H9 (cell line): ENCODE data around the gene RAI1. TPM values are rescaled to one million over a fixed set of nuclear protein-coding genes. Genes with fewer than 3 reads are reported as not detected.

ENCODE experiments used
- DNase-seq: peaks from one replicate; pipeline ENCODE4 v3.0.0-alpha.2; 2017
- H2AFZ ChIP-seq: one replicate; pipeline ENCODE4 v1.6.1; 2013; ENCODE audit warnings: mild to moderate bottlenecking, low read length, control low read depth, moderate library complexity
- H2AK5ac ChIP-seq: 2 replicates; pipeline ENCODE4 v1.6.1; 2013; ENCODE audit warnings: low read length, control low read depth, mixed read lengths; ENCODE audit not compliant: insufficient read length
- H2BK120ac ChIP-seq: one replicate; pipeline ENCODE4 v1.6.1; 2013; ENCODE audit warnings: low read depth, mild to moderate bottlenecking, low read length, control low read depth, inconsistent platforms; ENCODE audit not compliant: poor library complexity, severe bottlenecking
- H2BK12ac ChIP-seq: 2 replicates; pipeline ENCODE4 v1.6.1; 2013; ENCODE audit warnings: low read length, control low read depth, mixed read lengths, low read depth; ENCODE audit not compliant: insufficient read length
- H2BK15ac ChIP-seq: 2 replicates; pipeline ENCODE4 v1.6.1; 2013; ENCODE audit warnings: low read depth, low read length, control low read depth
- H2BK20ac ChIP-seq: one replicate; pipeline ENCODE4 v1.6.1; 2013; ENCODE audit warnings: low read depth, mild to moderate bottlenecking, low read length, control low read depth, inconsistent platforms; ENCODE audit not compliant: poor library complexity, severe bottlenecking
- H2BK5ac ChIP-seq: 2 replicates; pipeline ENCODE4 v1.6.1; 2013; ENCODE audit warnings: low read length, control low read depth, mixed read lengths; ENCODE audit not compliant: insufficient read length
- H3K14ac ChIP-seq: 2 replicates; pipeline ENCODE4 v1.6.1; 2013; ENCODE audit warnings: low read length, control low read depth; ENCODE audit not compliant: insufficient read depth
- H3K18ac ChIP-seq: 2 replicates; pipeline ENCODE4 v1.6.1; 2013; ENCODE audit warnings: low read depth, mild to moderate bottlenecking, mixed read lengths, low read length, control low read depth; ENCODE audit not compliant: insufficient read length
- H3K23ac ChIP-seq: 2 replicates; pipeline ENCODE4 v1.6.1; 2013; ENCODE audit warnings: low read length, control low read depth, mixed read lengths, low read depth; ENCODE audit not compliant: insufficient read length
- H3K23me2 ChIP-seq: 2 replicates; pipeline ENCODE4 v1.6.1; 2013; ENCODE audit warnings: low read depth, mild to moderate bottlenecking, mixed read lengths, low read length, control low read depth; ENCODE audit not compliant: insufficient read length, poor library complexity, severe bottlenecking
- H3K27ac ChIP-seq: 2 replicates; pipeline ENCODE4 v1.5.1; 2013; ENCODE audit warnings: low read length, control low read depth, mixed read lengths, low read depth; ENCODE audit not compliant: insufficient read length
- H3K27me3 ChIP-seq: 2 replicates; pipeline ENCODE4 v1.6.1; 2013; ENCODE audit warnings: low read length, control low read depth, inconsistent platforms; ENCODE audit not compliant: insufficient read depth
- H3K4ac ChIP-seq: 2 replicates; pipeline ENCODE4 v1.6.1; 2013; ENCODE audit warnings: low read depth, mild to moderate bottlenecking, control low read depth, inconsistent platforms, low read length, moderate library complexity
- H3K4me1 ChIP-seq: 2 replicates; pipeline ENCODE4 v1.6.1; 2013; ENCODE audit warnings: low read length, control low read depth, inconsistent platforms; ENCODE audit not compliant: insufficient read depth
- H3K4me2 ChIP-seq: 2 replicates; pipeline ENCODE4 v1.6.1; 2013; ENCODE audit warnings: low read length, control low read depth, mixed read lengths; ENCODE audit not compliant: insufficient read length, insufficient read depth
- H3K56ac ChIP-seq: 2 replicates; pipeline ENCODE4 v1.6.1; 2013; ENCODE audit warnings: low read depth, mild to moderate bottlenecking, mixed read lengths, low read length, control low read depth; ENCODE audit not compliant: insufficient read length
- H3K79me1 ChIP-seq: 2 replicates; pipeline ENCODE4 v1.6.1; 2013; ENCODE audit warnings: low read depth, mild to moderate bottlenecking, moderate library complexity, low read length, control low read depth, inconsistent platforms; ENCODE audit not compliant: insufficient read depth, poor library complexity, severe bottlenecking
- H3K79me2 ChIP-seq: 2 replicates; pipeline ENCODE4 v1.6.1; 2013; ENCODE audit warnings: low read length, control low read depth, inconsistent platforms; ENCODE audit not compliant: insufficient read depth
- H3K9ac ChIP-seq: 2 replicates; pipeline ENCODE4 v1.6.1; 2013; ENCODE audit warnings: low read length, control low read depth, mixed read lengths; ENCODE audit not compliant: insufficient read length; ENCODE audit errors: extremely low read depth
- H3K9me3 ChIP-seq: one replicate; pipeline ENCODE4 v1.6.1; 2013; ENCODE audit warnings: low read depth, low read length, inconsistent platforms; ENCODE audit not compliant: control insufficient read depth
- H3T11ph ChIP-seq: one replicate; pipeline ENCODE4 v1.6.1; 2013; ENCODE audit warnings: mild to moderate bottlenecking, low read length, control low read depth, inconsistent platforms
- H4K20me1 ChIP-seq: one replicate; pipeline ENCODE4 v1.6.1; 2013; ENCODE audit not compliant: control insufficient read depth, insufficient read length, insufficient read depth
- H4K5ac ChIP-seq: 2 replicates; pipeline ENCODE4 v1.6.1; 2013; ENCODE audit warnings: low read depth, mild to moderate bottlenecking, mixed read lengths, low read length, control low read depth; ENCODE audit not compliant: insufficient read length
- H4K8ac ChIP-seq: replicated peaks from 2 replicates; pipeline ENCODE4 v1.6.1; 2013; ENCODE audit warnings: low read length, control low read depth, mixed read lengths, low read depth; ENCODE audit not compliant: insufficient read length
- H4K91ac ChIP-seq: 2 replicates; pipeline ENCODE4 v1.6.1; 2013; ENCODE audit warnings: low read depth, mild to moderate bottlenecking, moderate library complexity, mixed read lengths, low read length, control low read depth; ENCODE audit not compliant: insufficient read length
- H3K27ac Mint-ChIP-seq, 3 experiments: 2 replicates in 2 of 3; 3 replicates in 1 of 3; pipeline ENCODE4 v1.8.0; 2020 to 2021; ENCODE audit warnings: mixed read lengths in 3 of 3, mild to moderate bottlenecking in 1 of 3, moderate library complexity in 1 of 3
- H3K27me3 Mint-ChIP-seq: 2 replicates; pipeline ENCODE4 v1.8.0; 2021; ENCODE audit warnings: low read depth, mild to moderate bottlenecking, moderate library complexity, mixed read lengths
- H3K36me3 Mint-ChIP-seq, 3 experiments: 2 replicates in 2 of 3; 3 replicates in 1 of 3; pipeline ENCODE4 v1.8.0; 2020 to 2021; ENCODE audit warnings: low read depth in 3 of 3, mixed read lengths in 3 of 3; ENCODE audit not compliant: insufficient read depth in 1 of 3
- H3K4me1 Mint-ChIP-seq, 2 experiments: 2 replicates each; pipeline ENCODE4 v1.8.0; 2020; ENCODE audit warnings: mixed read lengths in 2 of 2
- H3K4me3 Mint-ChIP-seq, 2 experiments: 2 replicates in 1 of 2; 3 replicates in 1 of 2; pipeline ENCODE4 v1.8.0; 2020 to 2021; ENCODE audit warnings: mild to moderate bottlenecking in 2 of 2, mixed read lengths in 2 of 2, moderate library complexity in 1 of 2
- H3K9me3 Mint-ChIP-seq, 2 experiments: 2 replicates in 1 of 2; 3 replicates in 1 of 2; pipeline ENCODE4 v1.8.0; 2020; ENCODE audit warnings: mild to moderate bottlenecking in 2 of 2, mixed read lengths in 2 of 2, moderate library complexity in 1 of 2
- WGBS: extraction: QIAGEN DNeasy Blood & Tissue Kit; methylation state at CpG from one replicate; pipeline ENCODE4 v1.1.7; 2013; ENCODE audit warnings: missing lambda C conversion rate, low lambda C conversion rate, mixed read lengths; ENCODE audit not compliant: insufficient read length; ENCODE audit errors: extremely low coverage; 5-methylcytosine and 5-hydroxymethylcytosine counted together
- total RNA-seq: library from RNA; stranded (reverse); gene quantifications from 2 replicates; pipeline ENCODE4 v1.2.1, GENCODE V29; 2021
- TF ChIP-seq, protein P1 (sequence below): fragments of 200-600 bp; sonication (generic); conservative IDR thresholded peaks from 3 replicates; pipeline ENCODE4 v1.8.0; 2021; ENCODE audit warnings: antibody characterized with exemption, mild to moderate bottlenecking

Gene RAI1
- total RNA-seq, 1 experiment from 2014 or later = 1.5 TPM

DNA sequence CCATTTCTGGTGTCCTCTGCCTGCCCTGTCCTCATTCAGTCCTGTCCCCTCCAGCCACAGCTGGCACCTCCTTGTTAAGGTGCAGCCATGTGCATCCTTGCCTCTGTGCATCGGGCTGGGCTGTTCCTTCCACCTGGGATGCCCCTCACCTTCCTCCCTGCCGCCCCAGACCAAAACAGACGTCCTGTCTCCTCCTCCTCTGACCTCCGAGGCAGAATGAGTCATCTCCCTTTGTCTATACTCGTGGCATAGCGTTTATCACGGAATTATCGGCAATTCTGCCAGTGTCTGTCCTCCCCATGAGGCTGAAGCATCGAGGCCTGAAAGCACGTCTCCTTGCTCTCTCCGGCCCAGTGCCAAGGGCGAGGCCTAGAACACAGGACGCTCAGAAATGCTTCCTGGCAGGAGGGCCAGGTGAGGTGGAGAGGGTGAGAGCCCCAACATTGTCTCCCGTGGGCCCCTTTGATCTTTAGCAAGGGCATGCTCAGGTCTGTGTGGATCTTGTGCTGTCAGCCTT is 4.6 kb downstream of the RAI1 start:
- no peak overlapping the region for H3K27ac ChIP-seq

More for the DNA sequence above, 4.6 kb downstream of the RAI1 start:
- TF ChIP-seq, protein P1, sequence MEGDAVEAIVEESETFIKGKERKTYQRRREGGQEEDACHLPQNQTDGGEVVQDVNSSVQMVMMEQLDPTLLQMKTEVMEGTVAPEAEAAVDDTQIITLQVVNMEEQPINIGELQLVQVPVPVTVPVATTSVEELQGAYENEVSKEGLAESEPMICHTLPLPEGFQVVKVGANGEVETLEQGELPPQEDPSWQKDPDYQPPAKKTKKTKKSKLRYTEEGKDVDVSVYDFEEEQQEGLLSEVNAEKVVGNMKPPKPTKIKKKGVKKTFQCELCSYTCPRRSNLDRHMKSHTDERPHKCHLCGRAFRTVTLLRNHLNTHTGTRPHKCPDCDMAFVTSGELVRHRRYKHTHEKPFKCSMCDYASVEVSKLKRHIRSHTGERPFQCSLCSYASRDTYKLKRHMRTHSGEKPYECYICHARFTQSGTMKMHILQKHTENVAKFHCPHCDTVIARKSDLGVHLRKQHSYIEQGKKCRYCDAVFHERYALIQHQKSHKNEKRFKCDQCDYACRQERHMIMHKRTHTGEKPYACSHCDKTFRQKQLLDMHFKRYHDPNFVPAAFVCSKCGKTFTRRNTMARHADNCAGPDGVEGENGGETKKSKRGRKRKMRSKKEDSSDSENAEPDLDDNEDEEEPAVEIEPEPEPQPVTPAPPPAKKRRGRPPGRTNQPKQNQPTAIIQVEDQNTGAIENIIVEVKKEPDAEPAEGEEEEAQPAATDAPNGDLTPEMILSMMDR = no peak
- peak overlapping the region; percentile 43 for H3K18ac ChIP-seq
- H3K56ac ChIP-seq = no peak overlapping the region
- no peak overlapping the region for H2BK15ac ChIP-seq
- Mint-ChIP-seq H3K9me3 (no peaks in the 10 kb centered on the region; a peak in 2 of 5 replicates), H3K27ac (no peak overlapping the region; a peak in 1 of 7 replicates), H3K4me1 (peaks cover 17 to 37% of the 10 kb centered on the region in 2 experiments), H3K4me3 (peak overlapping the region in 1 of 2 experiments; percentile 19; a peak in 1 of 5 replicates), H3K27me3 (peaks cover 93% of the 10 kb centered on the region), H3K36me3 (no peaks in the 10 kb centered on the region)
- no CpG with 5 or more reads among the region's 14 CpGs for WGBS
- no peaks in the 10 kb centered on the region for H3K79me2 ChIP-seq
- no peak overlapping the region for H4K8ac ChIP-seq
- peaks cover 49% of the 10 kb centered on the region; the same call in 1 of the 2 replicates for H3K27me3 ChIP-seq
- no peaks in the 10 kb centered on the region for H4K20me1 ChIP-seq
- no peak overlapping the region for H2BK12ac ChIP-seq
- H2AFZ ChIP-seq = no peak overlapping the region
- H3K4me1 ChIP-seq = peaks cover 8% of the 10 kb centered on the region; the same call in 1 of the 2 replicates
- no peak overlapping the region for H4K91ac ChIP-seq
- no peak overlapping the region for H4K5ac ChIP-seq
- H2BK5ac ChIP-seq = no peak overlapping the region
- H3K23ac ChIP-seq = no peak overlapping the region
- H2BK20ac ChIP-seq = no peak overlapping the region
- H3K9ac ChIP-seq = no peak overlapping the region
- H3K9me3 ChIP-seq = no peaks in the 10 kb centered on the region
- peaks cover 9% of the 10 kb centered on the region for H3K23me2 ChIP-seq
- no peak overlapping the region for H2AK5ac ChIP-seq
- H3T11ph ChIP-seq = no peak overlapping the region
- peak overlapping the region; percentile 4; the same call in 1 of the 2 replicates for H3K14ac ChIP-seq
- H3K4ac ChIP-seq = no peak overlapping the region
- H2BK120ac ChIP-seq = no peak overlapping the region
- H3K79me1 ChIP-seq = no peaks in the 10 kb centered on the region
- peak overlapping the region; percentile 3 for H3K4me2 ChIP-seq
- DNase-seq = peak; percentile 63
